ENCODE measurements around the gene TBX18. TPM values are rescaled to one million over a fixed set of nuclear protein-coding genes. Genes with fewer than 3 reads are reported as not detected.

TBX18 gene
- total RNA-seq, 1 donor from 2014 or later: 9.4 TPM

- H3K27me3 Mint-ChIP-seq (ENCODE audit: unreplicated experiment): peaks cover 2% of the 10 kb centered on the region
- H3K27ac Mint-ChIP-seq (ENCODE audit: unreplicated experiment): no peak overlapping the region
- TF ChIP-seq CTCF (IDR thresholded peaks at IDR 0.05; ENCODE audit: unreplicated experiment): no peak
- no peaks in the 10 kb centered on the region for H3K36me3 Mint-ChIP-seq (ENCODE audit: low read depth, unreplicated experiment)
- DNase-seq (ENCODE audit: low spot score): no peak
- no peaks in the 10 kb centered on the region for H3K4me1 Mint-ChIP-seq (ENCODE audit: unreplicated experiment)
- no peak overlapping the region for H3K4me3 Mint-ChIP-seq (ENCODE audit: unreplicated experiment)
- H3K9me3 Mint-ChIP-seq (ENCODE audit: unreplicated experiment): no peaks in the 10 kb centered on the region
These were observed 76.1 kb downstream of the TBX18 start for GRCh38 chr6:84688141-84688873.

- no peaks in the 10 kb centered on the region for H3K4me1 Mint-ChIP-seq (ENCODE audit: unreplicated experiment)
- peaks cover 2% of the 10 kb centered on the region for H3K27me3 Mint-ChIP-seq (ENCODE audit: unreplicated experiment)
- no peak overlapping the region for H3K4me3 Mint-ChIP-seq (ENCODE audit: unreplicated experiment)
- no peaks in the 10 kb centered on the region for H3K9me3 Mint-ChIP-seq (ENCODE audit: unreplicated experiment)
- DNase-seq (ENCODE audit: low spot score): no peak
- no peak overlapping the region for H3K27ac Mint-ChIP-seq (ENCODE audit: unreplicated experiment)
- TF ChIP-seq CTCF (IDR thresholded peaks at IDR 0.05; ENCODE audit: unreplicated experiment): no peak
- H3K36me3 Mint-ChIP-seq (ENCODE audit: low read depth, unreplicated experiment): no peaks in the 10 kb centered on the region
These were observed 77.0 kb downstream of the TBX18 start for GRCh38 chr6:84687431-84687830.

- Mint-ChIP-seq H3K9me3 (ENCODE audit: unreplicated experiment) (no peaks in the 10 kb centered on the region), H3K27ac (ENCODE audit: unreplicated experiment) (no peak overlapping the region), H3K27me3 (ENCODE audit: unreplicated experiment) (no peaks in the 10 kb centered on the region), H3K4me3 (ENCODE audit: unreplicated experiment) (no peak overlapping the region), H3K4me1 (ENCODE audit: unreplicated experiment) (no peaks in the 10 kb centered on the region), H3K36me3 (ENCODE audit: low read depth, unreplicated experiment) (no peaks in the 10 kb centered on the region)
- DNase-seq (ENCODE audit: low spot score): no peak
- peak; percentile 75 for TF ChIP-seq CTCF (IDR thresholded peaks at IDR 0.05; ENCODE audit: unreplicated experiment)
These were observed 78.3 kb downstream of the TBX18 start for GRCh38 chr6:84685983-84686584.

- Mint-ChIP-seq H3K4me3 (ENCODE audit: unreplicated experiment) (no peak overlapping the region), H3K27ac (ENCODE audit: unreplicated experiment) (no peak overlapping the region), H3K9me3 (ENCODE audit: unreplicated experiment) (no peaks in the 10 kb centered on the region), H3K4me1 (ENCODE audit: unreplicated experiment) (no peaks in the 10 kb centered on the region), H3K27me3 (ENCODE audit: unreplicated experiment) (no peaks in the 10 kb centered on the region), H3K36me3 (ENCODE audit: low read depth, unreplicated experiment) (no peaks in the 10 kb centered on the region)
- no peak for DNase-seq (ENCODE audit: low spot score)
- TF ChIP-seq CTCF (IDR thresholded peaks at IDR 0.05; ENCODE audit: unreplicated experiment): no peak
These were observed 82.6 kb downstream of the TBX18 start for GRCh38 chr6:84681693-84682326.

GRCh38 chr6:84675651-84676050 lies 88.7 kb downstream of the TBX18 start:
- no peak for DNase-seq (ENCODE audit: low spot score)
- Mint-ChIP-seq H3K9me3 (ENCODE audit: unreplicated experiment) (no peaks in the 10 kb centered on the region), H3K4me1 (ENCODE audit: unreplicated experiment) (no peaks in the 10 kb centered on the region), H3K4me3 (ENCODE audit: unreplicated experiment) (no peak overlapping the region), H3K27ac (ENCODE audit: unreplicated experiment) (no peak overlapping the region), H3K36me3 (ENCODE audit: low read depth, unreplicated experiment) (no peaks in the 10 kb centered on the region), H3K27me3 (ENCODE audit: unreplicated experiment) (no peaks in the 10 kb centered on the region)
- no peak for TF ChIP-seq CTCF (IDR thresholded peaks at IDR 0.05; ENCODE audit: unreplicated experiment)

Data from endothelial cell (in vitro differentiated cells).